Duodenal mucosa (tissue), 2 donors: ENCODE measurements around the gene ENDOD1.

Source experiments
- H3K27ac ChIP-seq: one replicate; pipeline ENCODE4 v1.7.0; 2013; ENCODE audit warnings: low read depth, low read length
- H3K27me3 ChIP-seq, 2 donors: one replicate each; pipeline ENCODE4 v1.7.0; 2013; ENCODE audit warnings: low read length in 2 of 2, control low read depth in 1 of 2; ENCODE audit not compliant: insufficient read depth in 2 of 2, control insufficient read depth in 1 of 2
- H3K36me3 ChIP-seq, 2 donors: one replicate each; pipeline ENCODE4 v1.7.0; 2013; ENCODE audit warnings: low read length in 2 of 2, control low read depth in 1 of 2; ENCODE audit not compliant: insufficient read depth in 2 of 2, control insufficient read depth in 1 of 2
- H3K4me1 ChIP-seq, 2 donors: one replicate each; pipeline ENCODE4 v1.7.0; 2013; ENCODE audit warnings: low read length in 2 of 2, control low read depth in 1 of 2; ENCODE audit not compliant: insufficient read depth in 2 of 2, control insufficient read depth in 1 of 2
- H3K4me3 ChIP-seq, 2 donors: one replicate each; pipeline ENCODE4 v1.7.0; 2013; ENCODE audit warnings: low read length in 2 of 2, low read depth in 1 of 2
- H3K9ac ChIP-seq, 2 donors: one replicate each; pipeline ENCODE4 v1.7.0; 2013; ENCODE audit warnings: low read length in 2 of 2, low read depth in 1 of 2
- H3K9me3 ChIP-seq, 2 donors: one replicate each; pipeline ENCODE4 v1.7.0; 2013; ENCODE audit warnings: low read length in 2 of 2, control low read depth in 1 of 2; ENCODE audit not compliant: control insufficient read depth in 1 of 2

Gene ENDOD1

GRCh38 chr11:95156916-95157541, 67.4 kb downstream of the ENDOD1 start:
- H3K36me3 ChIP-seq, result no peaks in the 10 kb centered on the region
- H3K9me3 ChIP-seq, result no peaks in the 10 kb centered on the region
- H3K4me3 ChIP-seq, result no peak overlapping the region
- H3K27ac ChIP-seq, result no peak overlapping the region
- H3K4me1 ChIP-seq, result peaks cover 15 to 20% of the 10 kb centered on the region in 2 donors
- no peaks in the 10 kb centered on the region for H3K27me3 ChIP-seq
- no peak overlapping the region for H3K9ac ChIP-seq

GRCh38 chr11:95157824-95158223, 68.2 kb downstream of the ENDOD1 start:
- Histone ChIP-seq H3K9me3 (no peaks in the 10 kb centered on the region), H3K4me3 (no peak overlapping the region), H3K4me1 (peaks cover 9 to 18% of the 10 kb centered on the region in 2 donors), H3K36me3 (no peaks in the 10 kb centered on the region), H3K9ac (no peak overlapping the region), H3K27me3 (no peaks in the 10 kb centered on the region), H3K27ac (no peak overlapping the region)

GRCh38 chr11:95161248-95161647, 71.6 kb downstream of the ENDOD1 start:
- Histone ChIP-seq H3K36me3 (no peaks in the 10 kb centered on the region), H3K27ac (no peak overlapping the region), H3K4me1 (peaks cover 0 to 6% of the 10 kb centered on the region in 2 donors), H3K4me3 (no peak overlapping the region), H3K9me3 (no peaks in the 10 kb centered on the region), H3K9ac (no peak overlapping the region), H3K27me3 (no peaks in the 10 kb centered on the region)

- peaks cover 0 to 1% of the 10 kb centered on the region in 2 donors for H3K4me1 ChIP-seq
These were observed 73.5 kb downstream of the ENDOD1 start for GRCh38 chr11:95163106-95163505.

GRCh38 chr11:95165638-95166037, 76.0 kb downstream of the ENDOD1 start:
- Histone ChIP-seq H3K4me1 (no peaks in the 10 kb centered on the region), H3K4me3 (no peak overlapping the region), H3K27ac (no peak overlapping the region), H3K36me3 (no peaks in the 10 kb centered on the region), H3K27me3 (no peaks in the 10 kb centered on the region), H3K9ac (no peak overlapping the region), H3K9me3 (no peaks in the 10 kb centered on the region)

More at GRCh38 chr11:95163106-95163505, 73.5 kb downstream of the ENDOD1 start:
- Histone ChIP-seq H3K27ac (no peak overlapping the region), H3K9ac (no peak overlapping the region), H3K4me3 (no peak overlapping the region), H3K36me3 (no peaks in the 10 kb centered on the region), H3K27me3 (no peaks in the 10 kb centered on the region), H3K9me3 (no peaks in the 10 kb centered on the region)

GRCh38 chr11:95166781-95167180, 77.1 kb downstream of the ENDOD1 start:
- H3K9me3 ChIP-seq, result no peaks in the 10 kb centered on the region
- no peak overlapping the region for H3K4me3 ChIP-seq
- H3K27me3 ChIP-seq, result no peaks in the 10 kb centered on the region

GRCh38 chr11:95170294-95170693, 80.6 kb downstream of the ENDOD1 start:
- H3K27ac ChIP-seq, result no peak overlapping the region
- H3K9me3 ChIP-seq, result no peaks in the 10 kb centered on the region
- H3K9ac ChIP-seq, result no peak overlapping the region
- H3K4me3 ChIP-seq, result no peak overlapping the region
- H3K4me1 ChIP-seq, result no peaks in the 10 kb centered on the region
- H3K36me3 ChIP-seq, result peaks cover 0 to 3% of the 10 kb centered on the region in 2 donors
- no peaks in the 10 kb centered on the region for H3K27me3 ChIP-seq

More at GRCh38 chr11:95166781-95167180, 77.1 kb downstream of the ENDOD1 start:
- Histone ChIP-seq H3K9ac (no peak overlapping the region), H3K27ac (no peak overlapping the region), H3K4me1 (no peaks in the 10 kb centered on the region), H3K36me3 (no peaks in the 10 kb centered on the region)

- Histone ChIP-seq H3K9me3 (no peaks in the 10 kb centered on the region), H3K27ac (no peak overlapping the region), H3K4me3 (no peak overlapping the region), H3K9ac (no peak overlapping the region), H3K27me3 (no peaks in the 10 kb centered on the region), H3K36me3 (peaks cover 5 to 10% of the 10 kb centered on the region in 2 donors), H3K4me1 (no peaks in the 10 kb centered on the region)
These were observed 86.3 kb downstream of the ENDOD1 start for GRCh38 chr11:95175818-95176380.
